IMR-90 (cell line): Measurements from ENCODE around the gene SYT2. TPM values are rescaled to one million over a fixed set of nuclear protein-coding genes. Genes with fewer than 3 reads are reported as not detected.

Experiments used
- ATAC-seq: fragments of 200-7000 bp; cut with Tn5 transposase; 2 replicates; pipeline ENCODE4 v1.9.1; 2020; ENCODE audit warnings: low read depth, mild to moderate bottlenecking, moderate library complexity
- BruUV-seq: library from RNA; stranded (reverse); fragments of 400-500 nt; replicated peaks from 2 replicates; lab custom pipeline; 2021; lab: Mats Ljungman, UMichigan
- CTCF ChIA-PET: fragments of 300-600 bp; formaldehyde crosslinking; extraction: SDS; loops from one replicate; lab custom pipeline; 2021; ENCODE audit warnings: antibody characterized with exemption; lab: Yijun Ruan, JAX
- POLR2A ChIA-PET: fragments of 300-600 bp; sonication (Branson Sonifier 250); formaldehyde crosslinking; loops from one replicate; lab custom pipeline; 2022; ENCODE audit warnings: antibody characterized with exemption; ENCODE audit not compliant: unreplicated experiment; lab: Charles Lee
- DNase-seq: peaks from one replicate; pipeline ENCODE4 v3.0.0; 2013
- H2AFZ ChIP-seq: replicated peaks from 2 replicates; pipeline ENCODE3; 2013; ENCODE audit warnings: low read length, mild to moderate bottlenecking; ENCODE audit not compliant: poor library complexity
- H2AK5ac ChIP-seq: 2 replicates; pipeline ENCODE4 v1.6.1; 2013; ENCODE audit warnings: low read depth, low read length, inconsistent platforms
- H2AK9ac ChIP-seq: replicated peaks from 2 replicates; pipeline ENCODE3; 2013; ENCODE audit warnings: mild to moderate bottlenecking, low read depth, low read length, moderate library complexity; ENCODE audit not compliant: poor library complexity
- H2BK120ac ChIP-seq: 2 replicates; pipeline ENCODE4 v1.6.1; 2013; ENCODE audit warnings: low read depth, low read length, inconsistent platforms
- H2BK15ac ChIP-seq: 3 replicates; pipeline ENCODE4 v1.6.1; 2013; ENCODE audit warnings: low read depth, low read length, inconsistent platforms
- H2BK20ac ChIP-seq: 2 replicates; pipeline ENCODE4 v1.6.1; 2013; ENCODE audit warnings: low read depth, mild to moderate bottlenecking, inconsistent platforms, low read length, moderate library complexity
- H2BK5ac ChIP-seq: 2 replicates; pipeline ENCODE4 v1.6.1; 2013; ENCODE audit warnings: mild to moderate bottlenecking, low read depth, low read length, inconsistent platforms; ENCODE audit not compliant: poor library complexity, severe bottlenecking
- H3K14ac ChIP-seq: replicated peaks from 2 replicates; pipeline ENCODE4 v1.6.1; 2013; ENCODE audit warnings: low read depth, low read length, inconsistent platforms
- H3K18ac ChIP-seq: 2 replicates; pipeline ENCODE4 v1.6.1; 2013; ENCODE audit warnings: low read depth, low read length, control low read depth
- H3K23ac ChIP-seq: 2 replicates; pipeline ENCODE4 v1.6.1; 2013; ENCODE audit warnings: low read depth, low read length, inconsistent platforms
- H3K27ac ChIP-seq: 2 replicates; pipeline ENCODE4 v1.5.1; 2013; ENCODE audit warnings: mild to moderate bottlenecking, control low read depth, low read length; ENCODE audit not compliant: insufficient read depth
- H3K27me3 ChIP-seq: 2 replicates; pipeline ENCODE4 v1.6.1; 2013; ENCODE audit warnings: low read length; ENCODE audit not compliant: control insufficient read depth, insufficient read depth
- H3K36me3 ChIP-seq: 2 replicates; pipeline ENCODE4 v1.6.1; 2013; ENCODE audit warnings: low read length, mixed read lengths; ENCODE audit not compliant: control insufficient read depth, insufficient read depth
- H3K4ac ChIP-seq: 2 replicates; pipeline ENCODE4 v1.6.1; 2013; ENCODE audit warnings: low read depth, low read length, inconsistent platforms
- H3K4me1 ChIP-seq: 2 replicates; pipeline ENCODE4 v1.6.1; 2013; ENCODE audit warnings: low read length, mixed read lengths; ENCODE audit not compliant: control insufficient read depth, insufficient read depth
- H3K4me2 ChIP-seq: 2 replicates; pipeline ENCODE4 v1.6.1; 2013; ENCODE audit warnings: low read depth, mild to moderate bottlenecking, control low read depth, low read length, moderate library complexity
- H3K4me3 ChIP-seq: 2 replicates; pipeline ENCODE4 v1.5.1; 2013; ENCODE audit warnings: low read depth, mild to moderate bottlenecking, control low read depth, low read length, moderate library complexity; ENCODE audit not compliant: insufficient read depth
- H3K56ac ChIP-seq: 2 replicates; pipeline ENCODE4 v1.6.1; 2013; ENCODE audit warnings: low read length, inconsistent platforms; ENCODE audit not compliant: insufficient read depth; ENCODE audit errors: extremely low read depth
- H3K79me1 ChIP-seq, 2 experiments: 2 replicates each; pipeline ENCODE4 v1.6.1; 2013; ENCODE audit warnings: low read length in 2 of 2, inconsistent platforms in 1 of 2, low read depth in 1 of 2
- H3K9ac ChIP-seq: 2 replicates; pipeline ENCODE4 v1.6.1; 2013; ENCODE audit warnings: low read depth, low read length, control low read depth
- H3K9me1 ChIP-seq: 2 replicates; pipeline ENCODE4 v1.6.1; 2013; ENCODE audit warnings: low read length, inconsistent platforms; ENCODE audit not compliant: insufficient read depth
- H3K9me3 ChIP-seq: 2 replicates; pipeline ENCODE4 v1.6.1; 2013; ENCODE audit warnings: low read length; ENCODE audit not compliant: control insufficient read depth, insufficient read depth
- H4K20me1 ChIP-seq: 2 replicates; pipeline ENCODE4 v1.6.1; 2013; ENCODE audit warnings: low read length, inconsistent platforms; ENCODE audit not compliant: insufficient read depth
- H4K5ac ChIP-seq: 2 replicates; pipeline ENCODE4 v1.6.1; 2013; ENCODE audit warnings: mild to moderate bottlenecking, low read depth, low read length, control low read depth
- H4K8ac ChIP-seq, 2 experiments: 2 replicates each; pipeline ENCODE4 v1.6.1; 2013; ENCODE audit warnings: low read depth in 2 of 2, low read length in 2 of 2, control low read depth in 1 of 2, inconsistent platforms in 1 of 2
- H4K91ac ChIP-seq: 2 replicates; pipeline ENCODE4 v1.6.1; 2013; ENCODE audit warnings: low read depth, low read length, inconsistent platforms; ENCODE audit not compliant: insufficient read depth
- BHLHE40 ChIP-seq: fragments of 150-350 bp; IDR thresholded peaks from 2 replicates; pipeline ENCODE4 v1.6.1; 2016; ENCODE audit warnings: mild to moderate bottlenecking, low read depth, low read length
- CHD1 ChIP-seq: IDR thresholded peaks from 2 replicates; pipeline ENCODE4 v1.6.1; 2012; ENCODE audit warnings: low read depth, low read length, improper control_type of control experiment
- MAFK ChIP-seq: IDR thresholded peaks from 2 replicates; pipeline ENCODE4 v1.6.1; 2012; ENCODE audit warnings: low read depth, low read length, improper control_type of control experiment
- NFE2L2 ChIP-seq: fragments of 150-350 bp; IDR thresholded peaks from 2 replicates; pipeline ENCODE4 v1.6.1; 2016; ENCODE audit warnings: low read depth, mild to moderate bottlenecking, low read length
- POLR2A ChIP-seq: IDR thresholded peaks from 2 replicates; pipeline ENCODE4 v1.6.1; 2012; ENCODE audit warnings: mild to moderate bottlenecking, low read depth, low read length
- RCOR1 ChIP-seq: IDR thresholded peaks from 2 replicates; pipeline ENCODE4 v1.6.1; 2012; ENCODE audit warnings: mild to moderate bottlenecking, low read length, improper control_type of control experiment; ENCODE audit not compliant: insufficient replicate concordance
- WGBS, 2 experiments: methylation state at CpG; one replicate each; pipeline versions ENCODE4 v1.1.5 to v1.1.7; 2013; ENCODE audit warnings: missing lambda C conversion rate in 2 of 2; ENCODE audit not compliant: insufficient read length in 1 of 2; ENCODE audit errors: extremely low coverage in 2 of 2; 5-methylcytosine and 5-hydroxymethylcytosine counted together
- dilution Hi-C: fragments of 300-500 bp; cut with HindIII; formaldehyde crosslinking; loops from one replicate; pipeline ENCODE4 v1.14.3; 2018; ENCODE audit warnings: low sequenced_read_pairs; ENCODE audit not compliant: unreplicated experiment
- in situ Hi-C: fragments of 300-500 bp; cut with MboI; formaldehyde crosslinking; loops from 3 replicates; pipeline ENCODE4 v1.14.3; 2019; ENCODE audit warnings: low sequenced_read_pairs, inconsistent platforms, mixed read lengths
- intact Hi-C: fragments of 100-400 bp; cut with micrococcal nuclease; formaldehyde crosslinking; loops from 2 replicates; pipeline ENCODE4 v1.10.0; 2022
- polyA plus RNA-seq, 3 experiments: library from polyadenylated mRNA; depleted of rRNA; stranded (reverse); fragments of >200 nt; gene quantifications; 2 replicates each; pipeline ENCODE4 v1.2.3, GENCODE V29; 2012; ENCODE audit warnings: low replicate concordance in 1 of 3
- total RNA-seq: library from RNA; depleted of rRNA; stranded (reverse); fragments of >200 nt; gene quantifications from 2 replicates; pipeline ENCODE4 v1.2.3, GENCODE V29; 2012
- TF ChIP-seq, protein P1 (sequence below): fragments of 150-350 bp; IDR thresholded peaks from 2 replicates; pipeline ENCODE4 v1.6.1; 2016; ENCODE audit warnings: low read depth, mild to moderate bottlenecking, low read length, moderate library complexity, borderline replicate concordance

SYT2 gene
- total and polyA plus RNA-seq, 2 of the 4 experiments (the other 2 are of a cell fraction) = under 0.01 TPM

- WGBS, 2 experiments = 6% methylated on average over 10 of the region's 55 CpGs; no CpG with 5 or more reads in 1 of the 2 experiments
- ChIA-PET CTCF (no interaction called here), POLR2A (no interaction called here)
- H3K56ac ChIP-seq = no peak overlapping the region
- peaks cover 4% of the 10 kb centered on the region; the same call in 1 of the 2 replicates for H3K9me1 ChIP-seq
- dilution Hi-C loops (no loop called here), in situ Hi-C loops (no loop called here), intact Hi-C loops (no loop called here)
- no peak overlapping the region for H2AK5ac ChIP-seq
- no TSS peak for BruUV-seq
- H2BK5ac ChIP-seq = no peak overlapping the region
- H3K79me1 ChIP-seq = no peaks in the 10 kb centered on the region
- no peak overlapping the region for H4K91ac ChIP-seq
- peak overlapping the region; percentile 70 for H2AFZ ChIP-seq
- no peaks in the 10 kb centered on the region for H3K9me3 ChIP-seq
- no peak overlapping the region for H2AK9ac ChIP-seq
- no peak overlapping the region for H3K4ac ChIP-seq
- peaks cover 69% of the 10 kb centered on the region for H3K27me3 ChIP-seq
- H3K4me1 ChIP-seq = peaks cover 11% of the 10 kb centered on the region; the same call in 1 of the 2 replicates
- ATAC-seq (peak; percentile 13; the same call in 1 of the 2 replicates), DNase-seq (no peak)
- H3K18ac ChIP-seq = no peak overlapping the region
- no peak overlapping the region for H3K27ac ChIP-seq
- no peak overlapping the region for H2BK15ac ChIP-seq
- no peak overlapping the region for H4K8ac ChIP-seq
- peak overlapping the region; percentile 10; the same call in 1 of the 2 replicates for H3K4me3 ChIP-seq
- no peak overlapping the region for H3K14ac ChIP-seq
- H2BK20ac ChIP-seq = no peak overlapping the region
- no peak overlapping the region for H4K5ac ChIP-seq
- no peak overlapping the region for H3K23ac ChIP-seq
- TF ChIP-seq RCOR1 (no peak), MAFK (no peak), NFE2L2 (no peak), CHD1 (no peak), POLR2A (no peak), BHLHE40 (no peak)
- TF ChIP-seq, protein P1, sequence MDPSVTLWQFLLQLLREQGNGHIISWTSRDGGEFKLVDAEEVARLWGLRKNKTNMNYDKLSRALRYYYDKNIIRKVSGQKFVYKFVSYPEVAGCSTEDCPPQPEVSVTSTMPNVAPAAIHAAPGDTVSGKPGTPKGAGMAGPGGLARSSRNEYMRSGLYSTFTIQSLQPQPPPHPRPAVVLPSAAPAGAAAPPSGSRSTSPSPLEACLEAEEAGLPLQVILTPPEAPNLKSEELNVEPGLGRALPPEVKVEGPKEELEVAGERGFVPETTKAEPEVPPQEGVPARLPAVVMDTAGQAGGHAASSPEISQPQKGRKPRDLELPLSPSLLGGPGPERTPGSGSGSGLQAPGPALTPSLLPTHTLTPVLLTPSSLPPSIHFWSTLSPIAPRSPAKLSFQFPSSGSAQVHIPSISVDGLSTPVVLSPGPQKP = no peak
- no peak overlapping the region for H2BK120ac ChIP-seq
- no peaks in the 10 kb centered on the region for H3K36me3 ChIP-seq
- no peaks in the 10 kb centered on the region; the same call in 1 of the 2 replicates for H4K20me1 ChIP-seq
- peak overlapping the region; percentile 3; the same call in 1 of the 2 replicates for H3K4me2 ChIP-seq
- no peak overlapping the region for H3K9ac ChIP-seq
These were observed 66.6 kb downstream of the SYT2 start for GRCh38 chr1:202643397-202644218.
